ENCODE data around the gene CRTAC1. TPM values are rescaled to one million over a fixed set of nuclear protein-coding genes. Genes with fewer than 3 reads are reported as not detected.

Gene CRTAC1
- total and polyA plus RNA-seq, 10 donors = 0.17 to 0.74 (median 0.26) TPM; not detected in 5

DNA sequence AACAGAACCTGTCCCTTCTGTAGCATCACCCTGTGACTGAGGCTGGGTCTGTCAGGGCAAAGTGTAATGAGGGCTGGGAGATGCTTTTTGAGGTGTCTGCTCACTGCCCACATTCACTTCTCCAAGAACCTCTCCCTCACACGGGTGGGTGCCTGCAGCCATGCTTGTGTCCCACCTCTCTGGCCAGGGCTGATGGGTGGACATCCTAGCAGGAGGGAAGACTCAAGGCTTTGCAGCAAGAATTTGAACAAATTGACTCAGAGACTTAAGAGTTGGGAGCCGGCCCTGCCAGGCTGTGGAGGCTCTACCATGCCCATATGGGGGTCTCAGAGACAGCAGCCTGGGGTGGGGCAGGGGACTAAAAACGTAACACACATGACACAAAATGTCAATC, 147.3 kb downstream of the CRTAC1 start:
- intact Hi-C loops (cut with DNase I; ENCODE audit: low total_unique reads) = no loop called here
- TF ChIP-seq, protein P1, sequence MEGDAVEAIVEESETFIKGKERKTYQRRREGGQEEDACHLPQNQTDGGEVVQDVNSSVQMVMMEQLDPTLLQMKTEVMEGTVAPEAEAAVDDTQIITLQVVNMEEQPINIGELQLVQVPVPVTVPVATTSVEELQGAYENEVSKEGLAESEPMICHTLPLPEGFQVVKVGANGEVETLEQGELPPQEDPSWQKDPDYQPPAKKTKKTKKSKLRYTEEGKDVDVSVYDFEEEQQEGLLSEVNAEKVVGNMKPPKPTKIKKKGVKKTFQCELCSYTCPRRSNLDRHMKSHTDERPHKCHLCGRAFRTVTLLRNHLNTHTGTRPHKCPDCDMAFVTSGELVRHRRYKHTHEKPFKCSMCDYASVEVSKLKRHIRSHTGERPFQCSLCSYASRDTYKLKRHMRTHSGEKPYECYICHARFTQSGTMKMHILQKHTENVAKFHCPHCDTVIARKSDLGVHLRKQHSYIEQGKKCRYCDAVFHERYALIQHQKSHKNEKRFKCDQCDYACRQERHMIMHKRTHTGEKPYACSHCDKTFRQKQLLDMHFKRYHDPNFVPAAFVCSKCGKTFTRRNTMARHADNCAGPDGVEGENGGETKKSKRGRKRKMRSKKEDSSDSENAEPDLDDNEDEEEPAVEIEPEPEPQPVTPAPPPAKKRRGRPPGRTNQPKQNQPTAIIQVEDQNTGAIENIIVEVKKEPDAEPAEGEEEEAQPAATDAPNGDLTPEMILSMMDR (IDR thresholded peaks at IDR 0.05 in 8 of 11, conservative IDR thresholded peaks at IDR 0.05 in 3 of 11) = no peak
- no peak for TF ChIP-seq POLR2AphosphoS5 (IDR thresholded peaks at IDR 0.05)
- no peak for TF ChIP-seq POLR2A (IDR thresholded peaks at IDR 0.05)
- Histone ChIP-seq H3K4me1 (no peaks in the 10 kb centered on the region), H3K27me3 (replicated peaks in 1 of 7) (peaks cover 0 to 29% (median 0%) of the 10 kb centered on the region in 7 donors), H3K4me3 (no peak overlapping the region), H3K9me3 (no peaks in the 10 kb centered on the region), H3K27ac (no peak overlapping the region), H3K36me3 (no peaks in the 10 kb centered on the region)
- peak; percentile 59 for DNase-seq
- WGBS, 5 donors = 56 to 73% (median 64%) methylated on average over 3 of the region's 3 CpGs

- peaks cover 0 to 27% (median 0%) of the 10 kb centered on the region in 7 donors for H3K27me3 ChIP-seq (replicated peaks in 1 of 7)
- H3K36me3 ChIP-seq = no peaks in the 10 kb centered on the region
- H3K4me3 ChIP-seq = no peak overlapping the region
- H3K9me3 ChIP-seq = no peaks in the 10 kb centered on the region
- H3K27ac ChIP-seq = no peak overlapping the region
- peak; percentile 45 for DNase-seq
- no peaks in the 10 kb centered on the region for H3K4me1 ChIP-seq
- 60 to 84% (median 78%) methylated on average over 10 to 11 of the region's 11 CpGs for WGBS, 5 donors
- intact Hi-C loops (cut with DNase I; ENCODE audit: low total_unique reads) = no loop called here
- TF ChIP-seq, protein P1 (IDR thresholded peaks at IDR 0.05 in 8 of 11, conservative IDR thresholded peaks at IDR 0.05 in 3 of 11) = no peak
- TF ChIP-seq POLR2AphosphoS5 (IDR thresholded peaks at IDR 0.05) (no peak), POLR2A (IDR thresholded peaks at IDR 0.05) (no peak)
Measured at GRCh38 chr10:97882142-97883091, 148.0 kb downstream of the CRTAC1 start.

DNA sequence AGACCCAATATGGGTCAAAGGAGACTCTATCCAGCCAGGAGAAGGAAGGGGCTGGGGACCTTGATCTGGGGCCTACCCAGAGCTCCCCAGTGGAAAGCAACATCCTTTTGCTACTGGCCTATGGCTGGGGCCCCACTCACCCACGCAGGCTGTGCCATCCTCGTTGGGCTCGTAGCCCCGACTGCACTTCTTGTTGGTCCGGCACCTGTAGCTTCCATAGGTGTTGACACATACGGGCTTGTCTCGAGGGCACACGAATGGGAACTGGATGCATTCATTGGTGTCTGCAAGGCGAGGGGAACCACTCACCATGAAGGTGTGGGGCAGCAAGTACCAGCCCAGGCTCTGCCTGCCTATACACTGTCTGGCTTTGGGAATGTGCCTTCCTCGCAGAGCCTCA, 150.3 kb downstream of the CRTAC1 start:
- WGBS, 5 donors = 90 to 95% (median 94%) methylated on average over 9 to 10 of the region's 10 CpGs
- Histone ChIP-seq H3K9me3 (no peaks in the 10 kb centered on the region), H3K4me3 (no peak overlapping the region), H3K27me3 (replicated peaks in 1 of 7) (peaks cover 0 to 35% (median 0%) of the 10 kb centered on the region in 7 donors), H3K27ac (no peak overlapping the region), H3K4me1 (no peaks in the 10 kb centered on the region), H3K36me3 (no peaks in the 10 kb centered on the region)
- no peak for DNase-seq
- TF ChIP-seq POLR2AphosphoS5 (IDR thresholded peaks at IDR 0.05) (no peak), POLR2A (IDR thresholded peaks at IDR 0.05) (no peak)
- TF ChIP-seq, protein P1 (IDR thresholded peaks at IDR 0.05 in 8 of 11, conservative IDR thresholded peaks at IDR 0.05 in 3 of 11) = no peak
- intact Hi-C loops (cut with DNase I; ENCODE audit: low total_unique reads) = no loop called here

DNA sequence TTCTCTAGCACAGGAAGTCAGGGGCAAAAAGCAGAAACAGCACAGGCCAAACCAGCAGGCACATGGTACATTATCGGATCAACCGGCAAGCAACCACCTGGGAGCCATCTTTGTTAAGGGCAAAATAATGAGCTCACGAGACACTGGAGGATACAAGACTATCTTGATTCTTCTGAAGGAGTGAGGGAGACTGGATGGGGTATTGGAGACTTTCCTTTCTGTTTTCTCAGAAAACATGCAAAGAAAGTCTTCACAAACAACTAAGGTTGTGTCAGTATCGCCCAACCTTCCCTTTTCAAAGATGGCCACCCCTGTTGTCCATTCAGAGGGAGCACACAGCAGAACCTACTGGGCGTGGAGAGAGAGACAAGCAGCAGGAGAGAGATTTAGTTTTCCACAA, 151.2 kb downstream of the CRTAC1 start:
- H3K36me3 ChIP-seq = no peaks in the 10 kb centered on the region
- H3K27me3 ChIP-seq (replicated peaks in 1 of 7) = peaks cover 0 to 39% (median 0%) of the 10 kb centered on the region in 7 donors
- no peak overlapping the region for H3K27ac ChIP-seq
- no peak overlapping the region for H3K4me3 ChIP-seq
- no peaks in the 10 kb centered on the region for H3K4me1 ChIP-seq
- 89 to 94% (median 89%) methylated on average over 5 of the region's 5 CpGs for WGBS, 5 donors
- intact Hi-C loops (cut with DNase I; ENCODE audit: low total_unique reads) = no loop called here
- no peaks in the 10 kb centered on the region for H3K9me3 ChIP-seq
- TF ChIP-seq POLR2A (IDR thresholded peaks at IDR 0.05) = no peak
- no peak for TF ChIP-seq POLR2AphosphoS5 (IDR thresholded peaks at IDR 0.05)
- TF ChIP-seq, protein P1 (IDR thresholded peaks at IDR 0.05 in 8 of 11, conservative IDR thresholded peaks at IDR 0.05 in 3 of 11) = no peak
- no peak for DNase-seq

Data from spleen (tissue), 11 donors.